GM21619 (cell line): ENCODE measurements around the gene FARSB.
A peak's percentile ranks its signal among the peaks of the same experiment; 100 is the strongest.

Experiments
- ATAC-seq: cut with Tn5 transposase; IDR thresholded peaks from one replicate; pipeline ENCODE4 v1.9.1; 2021; ENCODE audit not compliant: unreplicated experiment

FARSB gene

DNA sequence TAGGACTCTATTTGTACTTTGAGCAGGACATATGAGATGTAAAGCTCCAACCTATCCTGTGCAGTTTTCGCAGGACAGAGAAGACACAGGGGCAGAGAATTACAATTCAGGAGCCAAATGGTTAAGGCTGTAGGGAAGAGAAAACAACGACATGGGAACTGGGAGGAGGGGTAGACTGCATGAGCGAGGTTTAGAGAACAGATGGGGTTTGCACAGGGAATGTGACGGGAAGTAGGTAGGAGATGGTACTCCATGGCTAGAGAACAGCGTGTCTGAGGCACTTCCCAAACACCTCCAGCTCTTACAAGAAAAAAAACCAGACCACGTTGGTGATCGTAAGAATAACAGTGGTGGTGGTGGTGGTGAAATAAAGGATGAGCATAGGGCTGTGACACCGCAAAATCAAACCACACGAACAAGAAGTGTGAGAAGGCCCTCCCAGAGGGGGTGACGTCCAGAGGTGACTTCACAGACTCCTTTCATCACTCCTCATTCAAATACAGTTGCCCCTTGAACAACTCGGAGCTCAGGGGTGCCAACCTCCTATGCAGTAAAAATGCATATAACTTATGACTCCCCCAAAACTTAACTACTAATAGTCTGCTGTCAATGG lies 92.7 kb downstream of the FARSB start:
- ATAC-seq, result no peak

DNA sequence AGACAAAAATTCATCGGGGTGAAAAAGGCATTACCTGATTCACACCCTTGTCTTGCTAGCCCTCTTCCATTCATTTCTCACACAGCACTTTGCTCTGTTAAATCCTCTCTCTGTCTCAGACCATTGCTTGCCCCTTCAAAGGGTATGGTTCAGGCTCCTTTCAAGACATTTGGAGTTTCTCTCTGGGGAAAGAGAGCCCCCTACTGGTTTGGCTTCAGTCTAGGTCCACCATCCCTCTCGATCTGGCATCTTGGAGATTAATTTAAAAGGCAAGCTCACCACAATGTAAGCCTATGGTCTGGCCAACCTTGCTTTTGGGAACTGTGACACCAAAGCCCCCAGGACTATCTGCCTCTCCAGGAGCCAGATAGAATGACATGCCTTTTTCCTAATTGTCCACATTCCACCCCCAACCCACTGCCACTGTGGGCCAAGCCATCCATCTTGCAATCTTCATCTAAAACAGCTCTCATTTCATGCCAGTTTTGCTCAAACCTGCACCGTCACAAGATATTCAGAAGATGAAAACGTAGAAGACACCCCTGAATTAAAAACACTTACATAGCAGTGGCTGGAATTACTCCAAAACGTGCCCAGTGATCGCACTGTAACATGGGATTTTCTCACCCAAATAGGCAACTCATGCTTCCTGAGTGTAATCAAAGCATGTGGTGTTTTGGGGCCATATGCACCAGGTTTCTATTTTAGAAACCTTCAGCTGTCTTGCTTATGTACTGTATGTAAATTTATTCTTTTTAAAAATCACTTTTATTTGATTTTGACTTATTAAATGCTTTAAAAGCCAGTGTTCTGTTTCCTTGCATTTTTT lies 93.9 kb downstream of the FARSB start:
- peak; percentile 88 for ATAC-seq

- no peak for ATAC-seq
These were observed 94.7 kb downstream of the FARSB start for GRCh38 chr2:222561151-222561550.

DNA sequence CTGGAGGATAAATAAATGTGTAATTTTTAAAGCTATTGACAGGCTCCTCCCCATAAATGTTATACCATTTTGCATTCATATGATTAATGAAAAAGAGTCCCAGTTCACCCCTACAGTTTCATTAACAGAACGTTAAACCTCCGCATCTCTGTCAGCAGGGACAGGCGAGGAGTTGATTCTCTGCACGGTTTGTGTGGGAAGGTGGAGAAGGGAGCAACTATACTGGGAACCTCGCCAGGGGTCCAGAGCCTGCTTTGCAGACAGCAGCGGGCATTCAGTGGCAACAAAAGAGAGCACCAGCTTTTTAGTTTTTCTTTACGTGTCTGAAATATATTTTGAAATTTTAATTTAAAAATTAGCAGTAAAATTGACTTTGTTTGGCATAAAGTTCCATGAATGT lies 101.4 kb downstream of the FARSB start:
- ATAC-seq, result no peak

- ATAC-seq, result no peak
These were observed 106.9 kb downstream of the FARSB start for GRCh38 chr2:222548992-222549391.

- no peak for ATAC-seq
These were observed 108.8 kb downstream of the FARSB start for GRCh38 chr2:222547083-222547482.

DNA sequence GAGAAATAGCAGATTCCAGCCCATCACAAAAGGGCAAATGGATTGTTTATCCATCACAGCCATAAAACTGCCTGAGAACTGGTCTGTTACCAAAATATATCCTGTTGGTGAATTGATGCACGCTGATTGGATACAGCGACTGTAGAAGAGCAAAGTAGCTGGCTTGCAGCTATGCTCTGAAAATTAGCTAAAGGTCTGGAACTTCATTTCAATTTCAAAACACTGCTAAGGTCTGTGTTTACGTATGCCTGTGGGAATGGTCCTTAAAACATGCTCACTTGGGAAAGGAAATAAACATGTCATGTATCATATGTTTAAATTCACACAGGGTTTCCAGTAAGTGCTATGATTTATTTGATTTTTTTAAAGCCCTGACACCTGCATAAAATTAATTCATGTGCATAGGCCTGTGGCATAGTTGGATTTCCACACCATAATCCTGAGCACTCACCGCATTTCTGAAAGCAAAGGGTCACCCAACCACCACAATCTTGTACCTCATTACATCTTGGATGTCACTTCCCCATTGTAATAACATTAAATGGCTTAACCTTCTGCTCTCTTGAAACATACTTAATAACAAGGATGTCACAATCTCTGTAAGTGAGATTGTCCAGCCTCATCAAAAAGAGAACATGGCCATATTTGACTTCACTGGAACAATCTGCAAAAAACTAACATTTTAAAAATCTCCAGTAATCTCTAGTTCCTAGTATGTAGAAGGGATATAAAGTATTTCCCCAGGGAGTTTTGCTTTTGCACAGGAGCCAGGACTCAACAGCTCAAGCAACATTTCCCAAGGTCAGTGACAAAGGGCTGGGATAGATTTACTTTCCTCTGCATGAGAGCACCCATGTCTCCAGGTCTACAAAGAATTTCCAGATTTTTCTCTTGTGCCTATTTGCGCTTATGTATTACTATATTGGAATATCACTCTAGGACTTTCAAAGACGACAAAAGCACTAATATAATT lies 109.8 kb downstream of the FARSB start:
- ATAC-seq, result no peak

DNA sequence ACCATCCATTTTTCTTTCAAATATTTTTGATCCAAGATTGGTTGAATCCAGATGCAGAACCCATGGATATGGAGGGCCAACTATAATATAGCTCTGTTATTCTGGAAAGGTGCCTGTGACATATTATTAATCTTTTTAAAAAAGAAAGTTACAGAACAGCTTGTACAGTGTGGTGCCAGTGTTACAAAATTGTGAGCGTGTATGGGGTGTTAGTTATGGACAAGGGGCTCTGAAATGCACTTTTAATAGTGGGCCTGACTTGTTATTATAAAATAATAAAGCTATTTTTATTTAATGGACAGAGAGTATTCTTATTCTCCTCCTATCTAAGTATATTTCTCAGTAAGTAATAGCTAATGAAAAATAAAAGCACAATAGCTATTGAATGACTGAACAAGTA lies 111.2 kb downstream of the FARSB start:
- ATAC-seq, result no peak

DNA sequence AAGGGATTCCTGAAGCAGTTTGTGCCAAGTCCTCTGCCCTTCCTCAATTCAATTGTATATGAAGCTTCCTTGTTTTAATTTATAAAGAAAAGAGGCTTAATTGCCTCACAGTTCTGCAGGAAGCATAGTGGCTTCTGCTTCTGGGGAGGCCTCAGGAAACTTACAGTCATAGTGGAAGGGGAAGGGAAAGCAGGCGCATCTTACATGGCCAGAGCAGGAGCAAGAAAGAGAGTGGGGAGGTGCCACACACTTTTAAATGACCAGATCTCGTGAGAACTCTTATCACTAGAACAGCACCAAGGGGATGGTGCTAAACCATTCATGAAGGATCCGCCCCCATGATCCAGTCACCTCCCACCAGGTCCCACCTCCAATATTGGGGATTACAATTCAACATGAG lies 117.4 kb downstream of the FARSB start:
- ATAC-seq, result no peak

DNA sequence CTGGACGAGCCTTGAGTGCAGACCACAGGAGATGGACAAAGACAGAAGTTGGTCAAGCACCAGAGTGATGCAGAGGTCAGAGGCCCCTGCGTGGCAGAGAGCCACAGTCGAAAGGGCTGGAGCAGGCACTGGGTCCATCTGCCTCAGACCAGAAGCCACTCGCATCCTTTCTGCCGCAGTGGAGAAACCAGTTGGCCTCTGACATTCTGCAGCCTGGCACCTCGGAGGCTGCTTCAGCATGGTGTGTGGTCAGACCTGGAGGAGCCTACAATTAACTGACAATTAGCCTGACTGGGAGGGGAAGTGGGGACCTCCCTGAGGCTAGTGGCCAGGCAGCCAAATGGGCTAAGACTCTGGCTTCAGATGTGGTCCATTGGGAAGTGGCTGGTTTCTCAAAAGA lies 120.4 kb downstream of the FARSB start:
- no peak for ATAC-seq

DNA sequence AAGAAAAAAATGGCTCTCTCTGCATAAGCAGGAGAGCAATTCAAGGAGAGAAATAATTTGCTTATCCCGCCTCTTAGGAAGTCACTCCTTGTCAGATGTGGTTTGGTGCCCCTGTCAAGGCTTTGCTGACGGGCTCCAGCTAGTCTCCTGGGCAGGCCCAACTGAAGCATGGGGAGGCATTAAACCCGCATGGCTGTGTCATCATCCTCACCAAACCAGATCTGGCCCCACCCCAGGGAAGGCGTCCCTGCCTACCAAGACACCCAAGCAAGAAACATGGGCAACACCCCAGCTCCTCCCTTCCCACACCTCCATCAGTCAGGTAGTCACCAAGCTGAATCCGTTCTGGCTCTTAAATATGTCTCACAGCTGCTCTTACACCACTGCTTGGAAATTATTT lies 123.6 kb downstream of the FARSB start:
- ATAC-seq, result no peak

DNA sequence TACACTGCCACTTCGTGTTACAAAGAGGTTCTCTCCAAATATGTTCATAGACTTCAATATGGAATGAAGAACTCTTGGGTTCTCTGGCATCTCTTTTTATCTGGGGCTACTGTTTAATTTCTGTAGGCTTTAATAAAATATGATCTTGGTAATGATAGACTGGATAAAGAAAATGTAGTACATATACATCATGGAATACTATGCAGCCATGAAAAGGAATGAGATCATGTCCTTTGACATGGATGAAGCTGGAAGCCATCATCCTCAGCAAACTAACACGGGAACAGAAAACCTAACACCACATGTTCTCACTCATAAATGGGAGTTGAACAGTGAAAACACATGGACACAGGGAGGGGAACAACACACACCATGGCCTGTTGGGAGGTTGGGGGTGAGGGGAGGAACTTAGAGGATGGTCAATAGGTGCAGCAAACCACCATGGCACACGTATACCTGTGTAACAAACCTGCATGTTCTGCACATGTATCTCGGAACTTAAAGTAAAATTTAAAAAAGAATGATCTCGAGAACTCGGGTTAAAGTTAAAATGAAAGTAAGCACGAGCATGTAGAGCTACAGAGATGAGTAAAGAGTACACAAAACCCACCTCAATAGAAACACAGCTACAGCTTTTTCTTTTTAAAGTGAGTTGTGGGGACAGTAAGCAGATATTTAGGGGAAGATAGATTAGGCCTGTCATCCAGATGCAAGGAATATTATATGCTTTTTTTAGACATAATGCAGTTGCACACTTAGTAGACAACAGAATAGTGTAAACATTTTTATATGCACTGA lies 129.2 kb downstream of the FARSB start:
- ATAC-seq, result peak; percentile 38

DNA sequence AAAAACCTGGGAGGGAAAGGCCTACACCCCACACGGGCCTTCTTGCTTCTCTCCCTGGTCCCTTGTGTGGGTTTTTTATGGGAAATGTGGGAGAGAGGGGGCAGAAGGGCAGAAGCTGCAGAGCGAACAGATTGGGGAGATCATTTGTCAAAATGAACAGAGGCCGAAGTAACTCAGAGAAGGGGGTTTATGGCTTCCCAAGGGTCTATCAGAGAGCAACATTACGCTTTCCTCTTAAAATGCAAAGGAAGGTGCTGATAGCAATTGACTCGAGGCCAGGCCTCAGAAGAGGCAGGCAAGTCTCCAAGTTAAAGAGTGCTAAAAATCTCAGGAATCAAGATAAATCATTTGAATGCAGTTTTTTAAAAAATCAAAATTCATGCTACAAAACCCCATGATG lies 130.1 kb downstream of the FARSB start:
- ATAC-seq, result no peak

DNA sequence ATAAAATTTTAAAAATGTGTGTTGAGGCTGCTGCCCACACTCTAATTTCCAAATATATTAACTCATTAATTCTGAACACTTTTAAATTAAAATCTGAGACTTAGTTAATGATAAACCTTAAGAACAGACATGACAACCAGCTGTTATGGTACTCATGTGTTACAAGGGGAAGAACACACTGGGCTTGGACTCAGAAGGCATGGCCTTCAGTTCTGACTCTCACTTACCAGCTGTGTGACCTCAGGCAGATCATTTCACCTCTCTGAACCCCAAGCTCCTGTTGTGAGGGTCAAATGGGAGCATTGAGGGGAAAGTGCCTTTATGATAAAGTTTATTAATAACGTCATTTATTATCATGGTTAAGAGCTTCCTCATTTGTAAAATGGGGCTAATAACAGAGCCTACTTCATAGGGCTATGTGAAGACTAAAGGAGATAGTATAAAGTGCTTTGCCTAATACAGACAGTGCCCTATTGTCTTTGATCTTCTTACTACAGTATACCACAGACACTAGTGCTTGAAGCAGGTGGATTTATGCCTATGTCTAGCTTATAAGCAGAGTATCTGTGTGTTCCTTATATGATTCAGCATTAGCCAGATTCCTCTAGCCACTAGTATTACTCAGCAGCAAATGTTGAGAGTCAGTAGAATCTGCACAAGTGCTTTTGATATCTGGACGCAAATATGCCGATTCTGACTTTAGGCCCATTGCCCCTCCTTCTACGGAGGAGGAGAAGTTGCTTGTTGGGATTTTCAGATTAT lies 131.9 kb downstream of the FARSB start:
- peak; percentile 56 for ATAC-seq

DNA sequence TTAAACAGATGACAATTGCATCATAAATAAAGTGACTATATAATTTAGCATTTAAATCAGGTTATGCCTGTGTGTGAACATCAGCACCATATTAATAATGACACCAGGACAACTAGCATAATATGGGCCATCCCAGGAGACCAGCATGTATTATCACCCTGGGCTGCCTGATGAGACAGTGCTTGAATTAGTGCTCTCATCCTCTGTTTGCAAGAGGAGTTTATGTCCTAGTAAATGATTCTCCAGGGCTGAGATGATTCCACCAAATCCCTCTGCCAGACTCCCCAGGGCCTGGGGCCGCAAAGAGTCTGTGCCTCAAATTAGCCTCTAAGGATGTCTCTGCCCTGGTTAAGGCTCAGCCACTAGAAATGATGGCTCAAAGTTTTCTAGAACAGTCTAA lies 133.8 kb downstream of the FARSB start:
- no peak for ATAC-seq

DNA sequence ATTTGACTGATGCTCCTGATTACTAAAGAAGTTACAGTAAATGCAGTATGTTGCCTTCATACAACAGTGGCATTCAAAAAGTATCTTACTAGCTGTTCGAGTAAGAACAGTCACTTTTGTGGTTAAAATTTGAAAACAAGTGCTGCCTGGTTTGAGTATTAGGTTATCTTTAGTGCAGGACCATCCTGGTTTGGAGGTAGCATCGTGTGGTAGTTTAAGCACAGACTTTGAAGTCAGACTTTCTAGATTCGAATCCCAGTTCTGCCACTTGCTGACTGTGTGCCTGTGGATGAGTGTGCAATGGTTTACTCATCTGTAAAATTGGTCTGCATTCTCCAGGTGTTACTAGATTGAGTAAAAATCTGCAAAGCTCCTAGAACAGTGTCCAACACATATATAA lies 134.8 kb downstream of the FARSB start:
- peak; percentile 67 for ATAC-seq
